Activated CD8-positive, alpha-beta T cell treated with anti-CD3 and anti-CD28 coated beads for 36 hours (primary cell): Measurements from ENCODE around the gene QPRT. TPM values are rescaled to one million over a fixed set of nuclear protein-coding genes. Genes with fewer than 3 reads are reported as not detected.

Source experiments
- ATAC-seq: fragments of 200-7000 bp; cut with Tn5 transposase; one replicate; pipeline ENCODE4 v1.10.0; 2021; ENCODE audit warnings: mild to moderate bottlenecking, moderate library complexity
- CTCF ChIA-PET: fragments of 350-600 bp; sonication (Branson Sonifier 250); formaldehyde crosslinking; loops from one replicate; lab custom pipeline; 2021; ENCODE audit warnings: antibody characterized with exemption; lab: Charles Lee
- POLR2A ChIA-PET: fragments of 350-600 bp; sonication (Branson Sonifier 250); formaldehyde crosslinking; loops from one replicate; lab custom pipeline; 2021; ENCODE audit warnings: antibody characterized with exemption; lab: Charles Lee
- DNase-seq: peaks from one replicate; pipeline ENCODE4 v3.0.0-alpha.2; 2020
- H3K27ac Mint-ChIP-seq: one replicate; pipeline ENCODE4 v1.8.0; 2021; ENCODE audit warnings: mild to moderate bottlenecking, mixed read lengths
- H3K27me3 Mint-ChIP-seq: one replicate; pipeline ENCODE4 v1.8.0; 2021; ENCODE audit warnings: mixed read lengths
- H3K36me3 Mint-ChIP-seq: one replicate; pipeline ENCODE4 v1.8.0; 2021; ENCODE audit warnings: low read depth, mixed read lengths
- H3K4me1 Mint-ChIP-seq: one replicate; pipeline ENCODE4 v1.8.0; 2021; ENCODE audit warnings: low read depth, mixed read lengths
- H3K4me3 Mint-ChIP-seq: one replicate; pipeline ENCODE4 v1.8.0; 2021; ENCODE audit warnings: mild to moderate bottlenecking, moderate library complexity, mixed read lengths
- H3K9me3 Mint-ChIP-seq: one replicate; pipeline ENCODE4 v1.8.0; 2021; ENCODE audit warnings: mixed read lengths
- intact Hi-C: fragments of 100-400 bp; cut with micrococcal nuclease; formaldehyde crosslinking; loops from one replicate; pipeline ENCODE4 v1.10.0; 2022
- total RNA-seq, 2 experiments: library from RNA; stranded (reverse); gene quantifications; one replicate each; pipeline ENCODE4 v1.2.3, GENCODE V29; 2021
- TF ChIP-seq, protein P1 (sequence below): fragments of 200-600 bp; IDR thresholded peaks from one replicate; pipeline ENCODE4 v1.8.0; 2022; ENCODE audit warnings: antibody characterized with exemption, mild to moderate bottlenecking

Gene QPRT
- total RNA-seq, 2 experiments from 2014 or later, result 9.3 to 11.7 TPM

DNA sequence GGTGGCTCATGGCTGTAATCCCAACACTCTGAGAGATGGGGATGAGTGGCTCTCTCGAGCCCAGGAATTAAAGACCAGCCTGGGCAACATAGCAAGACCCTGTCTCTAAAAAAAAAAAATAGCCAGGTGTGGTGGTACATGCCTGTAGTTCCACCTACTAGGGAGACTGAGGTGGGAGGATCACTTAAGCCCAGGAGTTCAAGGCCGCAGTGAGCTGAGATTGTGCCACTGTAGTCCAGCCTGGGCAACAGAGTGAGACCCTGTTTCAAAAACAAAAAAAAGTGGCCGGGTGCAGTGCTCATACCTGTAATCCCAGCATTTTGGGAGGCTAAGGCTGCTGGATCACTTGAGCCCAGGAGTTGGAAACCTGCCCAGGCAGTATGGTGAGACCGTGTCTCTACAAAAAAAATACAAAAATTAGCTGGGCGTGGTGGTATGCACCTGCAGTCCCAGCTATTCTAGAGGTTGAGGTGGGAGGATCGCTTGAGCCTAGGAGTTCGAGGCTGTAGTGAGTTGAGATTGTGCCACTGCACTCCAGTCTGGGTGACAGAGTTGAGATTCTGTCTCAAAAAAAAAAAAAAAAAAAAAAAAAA, 63.8 kb downstream of the QPRT start:
- peak overlapping the region; percentile 84 for H3K4me3 Mint-ChIP-seq
- no peak for DNase-seq
- ATAC-seq, result no peak
- ChIA-PET POLR2A (interaction anchor here (0.6 to 2.2 kb wide), 4 partner anchors 8 to 190 kb away, joined by 3 to 20 read pairs (median 4); no protein-coding TSS in a partner anchor), CTCF (interaction anchor here (1.0 to 1.8 kb wide), 2 partner anchors 42 to 48 kb away, joined by 3 to 6 read pairs; partner anchors contain the start of gene KIF22)
- H3K27me3 Mint-ChIP-seq, result no peaks in the 10 kb centered on the region
- intact Hi-C loops, result loop anchor here (5.0 kb wide), 1 partner anchor 50 kb away; the partner anchor contains the start of gene KIF22
- peaks cover 74% of the 10 kb centered on the region for H3K4me1 Mint-ChIP-seq
- TF ChIP-seq, protein P1, sequence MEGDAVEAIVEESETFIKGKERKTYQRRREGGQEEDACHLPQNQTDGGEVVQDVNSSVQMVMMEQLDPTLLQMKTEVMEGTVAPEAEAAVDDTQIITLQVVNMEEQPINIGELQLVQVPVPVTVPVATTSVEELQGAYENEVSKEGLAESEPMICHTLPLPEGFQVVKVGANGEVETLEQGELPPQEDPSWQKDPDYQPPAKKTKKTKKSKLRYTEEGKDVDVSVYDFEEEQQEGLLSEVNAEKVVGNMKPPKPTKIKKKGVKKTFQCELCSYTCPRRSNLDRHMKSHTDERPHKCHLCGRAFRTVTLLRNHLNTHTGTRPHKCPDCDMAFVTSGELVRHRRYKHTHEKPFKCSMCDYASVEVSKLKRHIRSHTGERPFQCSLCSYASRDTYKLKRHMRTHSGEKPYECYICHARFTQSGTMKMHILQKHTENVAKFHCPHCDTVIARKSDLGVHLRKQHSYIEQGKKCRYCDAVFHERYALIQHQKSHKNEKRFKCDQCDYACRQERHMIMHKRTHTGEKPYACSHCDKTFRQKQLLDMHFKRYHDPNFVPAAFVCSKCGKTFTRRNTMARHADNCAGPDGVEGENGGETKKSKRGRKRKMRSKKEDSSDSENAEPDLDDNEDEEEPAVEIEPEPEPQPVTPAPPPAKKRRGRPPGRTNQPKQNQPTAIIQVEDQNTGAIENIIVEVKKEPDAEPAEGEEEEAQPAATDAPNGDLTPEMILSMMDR, result no peak
- H3K27ac Mint-ChIP-seq, result peak overlapping the region; percentile 97
- no peaks in the 10 kb centered on the region for H3K9me3 Mint-ChIP-seq
- H3K36me3 Mint-ChIP-seq, result peaks cover 28% of the 10 kb centered on the region

DNA sequence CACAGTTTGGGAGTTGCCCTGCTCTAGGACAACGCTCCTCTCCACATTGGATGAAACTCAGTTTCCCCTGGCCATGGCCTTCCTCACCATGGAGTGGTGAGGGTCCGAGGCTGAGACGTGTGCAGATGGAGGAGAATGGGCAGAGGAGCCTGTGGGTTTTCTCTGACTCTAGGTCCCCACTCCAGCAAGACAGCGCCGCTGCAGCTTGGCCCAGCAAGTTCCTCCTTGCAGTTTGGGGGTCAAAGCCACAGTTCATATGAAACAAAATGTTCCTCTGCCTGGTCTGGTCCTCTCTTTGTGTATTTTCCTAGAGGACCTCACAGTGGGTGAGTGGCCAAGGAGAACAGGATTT, 64.5 kb downstream of the QPRT start:
- peak overlapping the region; percentile 84 for H3K4me3 Mint-ChIP-seq
- no peak for ATAC-seq
- CTCF ChIA-PET, result interaction anchor here (1.0 to 1.8 kb wide), 3 partner anchors 42 to 65 kb away, joined by 3 to 6 read pairs (median 4); partner anchors contain the start of gene KIF22
- TF ChIP-seq, protein P1, result no peak
- POLR2A ChIA-PET, result interaction anchor here (0.6 to 2.2 kb wide), 4 partner anchors 9 to 64 kb away, joined by 3 to 20 read pairs (median 4); no protein-coding TSS in a partner anchor
- peaks cover 28% of the 10 kb centered on the region for H3K36me3 Mint-ChIP-seq
- no peak for DNase-seq
- H3K27ac Mint-ChIP-seq, result peak overlapping the region; percentile 97
- no peaks in the 10 kb centered on the region for H3K9me3 Mint-ChIP-seq
- H3K4me1 Mint-ChIP-seq, result peaks cover 69% of the 10 kb centered on the region
- intact Hi-C loops, result loop anchor here (5.0 kb wide), 1 partner anchor 49 kb away; the partner anchor contains the start of gene KIF22
- H3K27me3 Mint-ChIP-seq, result no peaks in the 10 kb centered on the region

DNA sequence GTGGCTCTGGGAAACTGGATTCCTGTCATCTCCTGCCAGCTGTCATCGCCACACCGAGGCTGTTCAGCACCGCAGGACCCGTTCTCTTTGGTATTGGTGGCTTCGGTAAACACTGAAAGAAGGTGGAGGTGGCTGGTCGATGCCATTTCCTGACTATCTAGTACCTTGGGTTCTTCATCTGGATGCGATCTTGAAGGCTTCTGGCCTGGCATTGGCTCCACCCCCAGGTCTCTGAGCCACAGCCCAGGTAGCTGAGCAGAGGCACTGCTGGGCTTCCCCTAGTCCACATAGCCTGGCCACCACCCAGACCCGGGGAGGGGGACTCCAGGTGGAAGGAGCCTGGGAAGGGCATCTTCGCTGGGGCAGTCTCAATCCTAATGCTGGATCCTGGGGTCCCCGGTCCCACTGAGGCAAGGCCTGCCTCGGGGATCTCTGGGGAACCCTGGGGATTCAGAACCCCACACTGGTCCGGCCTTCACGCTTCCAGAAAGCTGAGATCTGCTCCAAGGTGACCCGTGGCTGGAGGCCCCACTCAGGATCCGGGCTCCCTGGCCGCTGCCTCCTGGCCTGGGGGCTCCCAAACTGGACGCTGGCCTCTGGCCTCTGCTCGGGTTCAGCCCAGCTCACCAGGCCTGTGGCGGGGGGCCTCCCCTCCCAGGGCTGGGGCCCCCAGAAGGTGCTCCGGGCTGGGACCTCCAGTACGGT, 65.0 kb downstream of the QPRT start:
- peak overlapping the region; percentile 97 for H3K27ac Mint-ChIP-seq
- H3K9me3 Mint-ChIP-seq, result no peaks in the 10 kb centered on the region
- DNase-seq, result peak; percentile 69
- TF ChIP-seq, protein P1, result no peak
- peak; percentile 17 for ATAC-seq
- H3K4me1 Mint-ChIP-seq, result peaks cover 65% of the 10 kb centered on the region
- ChIA-PET CTCF (interaction anchor here (0.8 to 1.8 kb wide), 6 partner anchors 12 to 64 kb away, joined by 3 to 7 read pairs (median 4); partner anchors contain the start of gene KIF22), POLR2A (interaction anchor here (1.0 to 2.2 kb wide), 4 partner anchors 9 to 65 kb away, joined by 3 to 20 read pairs (median 4); no protein-coding TSS in a partner anchor)
- intact Hi-C loops, result loop anchor here (5.0 kb wide), 1 partner anchor 48 kb away; the partner anchor contains the start of gene KIF22
- H3K4me3 Mint-ChIP-seq, result peak overlapping the region; percentile 84
- no peaks in the 10 kb centered on the region for H3K27me3 Mint-ChIP-seq
- H3K36me3 Mint-ChIP-seq, result peaks cover 28% of the 10 kb centered on the region

DNA sequence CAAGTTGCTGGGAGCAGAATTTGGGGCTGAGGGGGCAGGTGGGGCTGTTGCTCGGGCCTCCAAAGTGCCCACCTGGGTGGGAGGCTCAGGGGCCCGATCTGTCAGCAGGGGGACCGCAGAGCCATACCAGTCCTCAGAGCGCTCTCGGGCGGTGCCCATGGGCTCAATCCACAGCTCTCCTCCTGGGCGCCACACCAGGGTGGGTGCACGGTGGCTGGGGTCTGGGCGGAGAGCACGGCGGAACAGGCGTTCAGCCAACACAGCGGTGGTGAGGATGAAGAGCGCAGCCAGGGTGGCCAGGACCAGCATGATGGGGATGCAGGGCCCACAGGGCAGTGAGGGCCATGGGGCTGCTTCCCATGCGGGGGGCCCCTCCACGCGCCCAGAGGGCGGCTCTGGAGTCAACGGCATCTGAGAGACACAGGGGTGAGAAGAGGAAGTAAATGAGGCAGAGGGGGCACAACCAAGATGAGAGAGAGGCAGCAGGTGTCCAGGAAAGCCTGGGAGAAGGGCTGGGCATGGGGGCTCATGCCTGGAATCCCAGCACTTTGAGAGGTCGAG, 65.6 kb downstream of the QPRT start:
- Mint-ChIP-seq H3K9me3 (no peaks in the 10 kb centered on the region), H3K27ac (peak overlapping the region; percentile 97), H3K36me3 (peaks cover 28% of the 10 kb centered on the region), H3K4me1 (peaks cover 62% of the 10 kb centered on the region), H3K27me3 (no peaks in the 10 kb centered on the region), H3K4me3 (peak overlapping the region; percentile 84)
- ChIA-PET POLR2A (interaction anchor here (1.0 to 2.2 kb wide), 4 partner anchors 12 to 64 kb away, joined by 3 to 20 read pairs (median 6); no protein-coding TSS in a partner anchor), CTCF (interaction anchor here (0.8 to 1.8 kb wide), 5 partner anchors 12 to 63 kb away, joined by 3 to 7 read pairs (median 4); partner anchors contain the start of gene KIF22)
- ATAC-seq (no peak), DNase-seq (peak; percentile 42)
- TF ChIP-seq, protein P1, result no peak
- intact Hi-C loops, result loop anchor here (5.0 kb wide), 1 partner anchor 48 kb away; the partner anchor contains the start of gene KIF22
